ENCODE results near the gene IGF1R. TPM values are rescaled to one million over a fixed set of nuclear protein-coding genes. Genes with fewer than 3 reads are reported as not detected.
A peak's percentile ranks its signal among the peaks of the same experiment; 100 is the strongest.
"Not testable (repeated sequence)": the region's sequence is repeated elsewhere in the genome, so short reads cannot be mapped to it uniquely, and the experiment has no call there.

Gene IGF1R
- total RNA-seq, 2 donors from 2014 or later = 32.1 to 64.1 TPM

GRCh38 chr15:98999233-98999632 lies 350.9 kb downstream of the IGF1R start:
- no peak for TF ChIP-seq CTCF (IDR thresholded peaks at IDR 0.05)
- H3K4me3 ChIP-seq = no peak overlapping the region
- no peaks in the 10 kb centered on the region for H3K4me1 ChIP-seq
- no peak for DNase-seq (ENCODE audit: low spot score)
- peaks cover 0 to 4% of the 10 kb centered on the region in 2 donors for H3K9me3 ChIP-seq
- H3K36me3 ChIP-seq = no peaks in the 10 kb centered on the region
- peak overlapping the region in 1 of 2 donors; percentile 27 for H3K27ac ChIP-seq
- H3K27me3 ChIP-seq = no peaks in the 10 kb centered on the region

GRCh38 chr15:99002226-99002625 lies 353.9 kb downstream of the IGF1R start:
- Histone ChIP-seq H3K27me3 (no peaks in the 10 kb centered on the region), H3K4me3 (no peak overlapping the region), H3K9me3 (no peaks in the 10 kb centered on the region), H3K4me1 (no peaks in the 10 kb centered on the region), H3K36me3 (no peaks in the 10 kb centered on the region), H3K27ac (no peak overlapping the region)
- DNase-seq (ENCODE audit: low spot score) = no peak
- no peak for TF ChIP-seq CTCF (IDR thresholded peaks at IDR 0.05)

- not testable (repeated sequence) for H3K27me3 ChIP-seq; H3K4me1 ChIP-seq; H3K9me3 ChIP-seq; DNase-seq (ENCODE audit: low spot score); H3K36me3 ChIP-seq; H3K27ac ChIP-seq; H3K4me3 ChIP-seq
Measured at GRCh38 chr15:99003317-99003716, 355.0 kb downstream of the IGF1R start.

DNA sequence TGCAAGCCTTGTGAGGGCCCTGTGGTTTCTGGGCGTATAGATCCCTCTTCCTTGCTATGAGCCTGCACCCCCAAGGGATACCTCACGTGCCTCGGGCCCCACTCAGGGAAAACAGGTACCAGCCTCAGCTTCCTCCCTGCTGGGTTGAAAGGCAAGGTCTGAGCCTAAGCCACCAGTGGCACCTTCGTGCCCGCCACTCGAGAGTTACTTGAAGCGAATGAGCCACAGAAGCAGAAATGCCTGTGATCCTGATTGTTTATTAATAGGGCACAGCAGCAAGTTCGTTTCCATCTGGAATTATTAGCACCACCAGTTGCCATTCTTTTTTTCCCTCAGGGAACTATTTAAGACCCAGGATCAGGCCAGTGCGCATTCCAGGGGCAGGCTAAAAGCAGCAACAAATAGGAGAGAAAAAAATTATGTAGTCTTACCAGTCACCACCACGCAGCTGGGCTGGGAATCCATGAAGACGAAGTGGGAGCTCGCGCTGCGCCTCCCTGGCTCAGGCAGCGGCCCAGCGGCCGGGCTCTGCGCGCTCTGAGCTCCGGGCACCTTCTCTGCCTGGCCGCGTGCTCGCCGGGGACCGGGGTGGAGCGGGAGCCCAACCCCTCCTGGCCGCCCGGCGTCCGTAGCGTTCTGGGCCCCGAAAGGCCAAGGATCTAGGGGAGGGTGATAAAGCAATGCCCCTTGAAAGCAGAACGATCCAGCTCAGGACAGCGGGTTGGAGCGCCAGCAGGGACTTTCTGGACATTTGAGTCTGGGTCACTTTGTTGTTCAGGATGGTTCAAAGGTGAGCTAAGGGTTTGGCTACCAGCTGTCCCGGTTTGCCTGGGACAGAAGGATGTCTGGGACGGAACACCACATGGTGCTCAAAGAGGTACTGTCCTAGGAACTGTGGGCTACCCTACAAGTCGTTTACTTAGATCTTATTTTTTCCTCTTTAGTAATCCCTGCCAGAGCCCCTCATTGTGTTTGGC lies 356.9 kb downstream of the IGF1R start:
- not testable (repeated sequence) for H3K36me3 ChIP-seq; H3K9me3 ChIP-seq; H3K4me3 ChIP-seq; H3K4me1 ChIP-seq; H3K27me3 ChIP-seq; DNase-seq (ENCODE audit: low spot score)
- H3K27ac ChIP-seq = peak overlapping the region; percentile 46 to 62

DNA sequence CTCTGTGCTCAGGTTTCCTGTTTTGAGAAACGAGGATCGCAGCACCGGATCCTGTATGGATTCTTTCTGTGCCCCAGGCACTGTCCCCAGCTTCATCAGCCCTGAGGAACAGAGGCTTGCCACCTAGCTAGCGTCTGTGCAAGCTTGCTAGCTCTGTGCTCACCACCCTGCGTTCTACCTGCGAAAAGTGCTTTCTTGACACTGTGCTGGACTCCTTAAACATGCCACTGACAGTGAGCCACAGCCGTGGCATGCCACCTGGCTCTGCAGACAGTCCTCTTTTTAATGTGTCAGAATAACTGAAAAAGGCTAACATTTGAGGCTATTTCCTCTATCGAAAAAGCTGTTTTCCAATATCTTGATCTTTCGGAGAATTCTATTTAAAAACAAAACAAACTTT lies 357.8 kb downstream of the IGF1R start:
- DNase-seq (ENCODE audit: low spot score) = no peak
- H3K27me3 ChIP-seq = no peaks in the 10 kb centered on the region
- no peak overlapping the region for H3K4me3 ChIP-seq
- H3K36me3 ChIP-seq = no peaks in the 10 kb centered on the region
- H3K9me3 ChIP-seq = no peaks in the 10 kb centered on the region
- H3K4me1 ChIP-seq = no peaks in the 10 kb centered on the region
- H3K27ac ChIP-seq = no peak overlapping the region
- TF ChIP-seq CTCF (IDR thresholded peaks at IDR 0.05) = no peak

GRCh38 chr15:99006904-99007495 lies 358.7 kb downstream of the IGF1R start:
- Histone ChIP-seq H3K4me1 (no peaks in the 10 kb centered on the region), H3K4me3 (no peak overlapping the region), H3K36me3 (no peaks in the 10 kb centered on the region), H3K27ac (no peak overlapping the region), H3K9me3 (no peaks in the 10 kb centered on the region), H3K27me3 (no peaks in the 10 kb centered on the region)
- DNase-seq (ENCODE audit: low spot score) = no peak
- no peak for TF ChIP-seq CTCF (IDR thresholded peaks at IDR 0.05)

Measured in right atrium auricular region (tissue), 2 donors.